NOMO-1 treated with DMSO at 0.1 percent for 48 hours (cell line): Measurements from ENCODE around the gene CEMIP.

Source experiments
- DNase-seq: peaks from one replicate; lab custom pipeline; 2025; ENCODE audit not compliant: unreplicated experiment; lab: John Stamatoyannopoulos, UW

The CEMIP gene

GRCh38 chr15:80972276-80972675 is 193.1 kb downstream of the CEMIP start:
- DNase-seq: no peak

- no peak for DNase-seq
These were observed 195.7 kb downstream of the CEMIP start for GRCh38 chr15:80974914-80975313.

- DNase-seq: no peak
These were observed 197.7 kb downstream of the CEMIP start for GRCh38 chr15:80976851-80977250.

- DNase-seq: peak; percentile 70
These were observed 198.5 kb downstream of the CEMIP start for GRCh38 chr15:80977627-80978036.

GRCh38 chr15:80978685-80979329 is 199.6 kb downstream of the CEMIP start:
- DNase-seq: no peak

- no peak for DNase-seq
These were observed 200.5 kb downstream of the CEMIP start for GRCh38 chr15:80979538-80980200.

GRCh38 chr15:80982205-80982604 is 203.0 kb downstream of the CEMIP start:
- DNase-seq: peak; percentile 12

GRCh38 chr15:80982839-80983238 is 203.7 kb downstream of the CEMIP start:
- no peak for DNase-seq

- peak; percentile 96 for DNase-seq
These were observed 205.7 kb downstream of the CEMIP start for GRCh38 chr15:80984856-80985255.

- DNase-seq: no peak
These were observed 206.8 kb downstream of the CEMIP start for GRCh38 chr15:80985981-80986380.

- no peak for DNase-seq
These were observed 207.3 kb downstream of the CEMIP start for GRCh38 chr15:80986487-80986886.

GRCh38 chr15:80988148-80988796 is 209.1 kb downstream of the CEMIP start:
- DNase-seq: no peak

- DNase-seq: peak; percentile 22
These were observed 209.9 kb downstream of the CEMIP start for GRCh38 chr15:80989081-80989517.

- peak; percentile 93 for DNase-seq
These were observed 210.6 kb downstream of the CEMIP start, which contains the start of gene MESD for GRCh38 chr15:80989518-80990478. Gene MESD (minus strand): TSS chr15:80989819. CDS start chr15:80989791, 28 bp downstream.

GRCh38 chr15:80990955-80991354 is 211.8 kb downstream of the CEMIP start:
- no peak for DNase-seq

GRCh38 chr15:80991421-80991820 is 212.3 kb downstream of the CEMIP start:
- peak; percentile 30 for DNase-seq

- DNase-seq: peak; percentile 31
These were observed 212.8 kb downstream of the CEMIP start for GRCh38 chr15:80992006-80992405.

- no peak for DNase-seq
These were observed 213.3 kb downstream of the CEMIP start for GRCh38 chr15:80992441-80992840.

GRCh38 chr15:80996247-80996646 is 217.1 kb downstream of the CEMIP start:
- DNase-seq: peak; percentile 8

GRCh38 chr15:80997692-80998091 is 218.5 kb downstream of the CEMIP start:
- no peak for DNase-seq

GRCh38 chr15:80998251-80998650 is 219.1 kb downstream of the CEMIP start:
- DNase-seq: no peak
